GM13976 (cell line): ENCODE results near the gene MVB12A.
A peak's percentile ranks its signal among the peaks of the same experiment; 100 is the strongest.

ENCODE experiments used
- DNase-seq: peaks from one replicate; pipeline ENCODE4 v3.0.0; 2012; ENCODE audit warnings: low spot score
- in situ Hi-C: fragments of 300-500 bp; cut with MboI; formaldehyde crosslinking; loops from one replicate; pipeline ENCODE4 v1.12.0; 2022; ENCODE audit warnings: low sequenced_read_pairs, mixed read lengths, inconsistent platforms; ENCODE audit not compliant: unreplicated experiment
- TF ChIP-seq, protein P1 (sequence below): IDR thresholded peaks from 2 replicates; pipeline ENCODE4 v1.5.1; 2012; ENCODE audit warnings: borderline replicate concordance, mild to moderate bottlenecking; ENCODE audit not compliant: insufficient read depth; ENCODE audit errors: extremely low read depth, missing control alignments, control extremely low read depth

Gene MVB12A

DNA sequence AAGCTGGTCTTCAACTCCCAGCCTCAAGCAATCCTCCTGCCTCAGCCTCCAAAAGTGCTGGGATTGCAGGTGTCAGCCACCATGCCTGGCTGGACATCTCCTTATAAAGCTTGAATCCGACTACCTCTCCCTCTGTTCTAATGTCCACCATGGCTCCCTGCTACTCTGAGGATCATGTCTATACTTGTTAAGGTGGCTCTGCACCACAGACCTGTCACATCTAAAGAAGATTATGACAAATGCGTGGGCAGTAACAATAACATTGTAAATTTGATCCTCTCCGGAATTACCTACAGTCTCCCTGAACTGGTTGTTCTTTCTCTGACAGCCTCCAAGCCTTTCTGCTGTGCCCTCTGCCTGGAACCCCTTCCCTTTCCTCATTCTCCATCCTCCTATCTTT lies 39.1 kb downstream of the MVB12A start:
- TF ChIP-seq, protein P1, sequence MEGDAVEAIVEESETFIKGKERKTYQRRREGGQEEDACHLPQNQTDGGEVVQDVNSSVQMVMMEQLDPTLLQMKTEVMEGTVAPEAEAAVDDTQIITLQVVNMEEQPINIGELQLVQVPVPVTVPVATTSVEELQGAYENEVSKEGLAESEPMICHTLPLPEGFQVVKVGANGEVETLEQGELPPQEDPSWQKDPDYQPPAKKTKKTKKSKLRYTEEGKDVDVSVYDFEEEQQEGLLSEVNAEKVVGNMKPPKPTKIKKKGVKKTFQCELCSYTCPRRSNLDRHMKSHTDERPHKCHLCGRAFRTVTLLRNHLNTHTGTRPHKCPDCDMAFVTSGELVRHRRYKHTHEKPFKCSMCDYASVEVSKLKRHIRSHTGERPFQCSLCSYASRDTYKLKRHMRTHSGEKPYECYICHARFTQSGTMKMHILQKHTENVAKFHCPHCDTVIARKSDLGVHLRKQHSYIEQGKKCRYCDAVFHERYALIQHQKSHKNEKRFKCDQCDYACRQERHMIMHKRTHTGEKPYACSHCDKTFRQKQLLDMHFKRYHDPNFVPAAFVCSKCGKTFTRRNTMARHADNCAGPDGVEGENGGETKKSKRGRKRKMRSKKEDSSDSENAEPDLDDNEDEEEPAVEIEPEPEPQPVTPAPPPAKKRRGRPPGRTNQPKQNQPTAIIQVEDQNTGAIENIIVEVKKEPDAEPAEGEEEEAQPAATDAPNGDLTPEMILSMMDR: no peak
- DNase-seq: no peak
- in situ Hi-C loops: no loop called here

DNA sequence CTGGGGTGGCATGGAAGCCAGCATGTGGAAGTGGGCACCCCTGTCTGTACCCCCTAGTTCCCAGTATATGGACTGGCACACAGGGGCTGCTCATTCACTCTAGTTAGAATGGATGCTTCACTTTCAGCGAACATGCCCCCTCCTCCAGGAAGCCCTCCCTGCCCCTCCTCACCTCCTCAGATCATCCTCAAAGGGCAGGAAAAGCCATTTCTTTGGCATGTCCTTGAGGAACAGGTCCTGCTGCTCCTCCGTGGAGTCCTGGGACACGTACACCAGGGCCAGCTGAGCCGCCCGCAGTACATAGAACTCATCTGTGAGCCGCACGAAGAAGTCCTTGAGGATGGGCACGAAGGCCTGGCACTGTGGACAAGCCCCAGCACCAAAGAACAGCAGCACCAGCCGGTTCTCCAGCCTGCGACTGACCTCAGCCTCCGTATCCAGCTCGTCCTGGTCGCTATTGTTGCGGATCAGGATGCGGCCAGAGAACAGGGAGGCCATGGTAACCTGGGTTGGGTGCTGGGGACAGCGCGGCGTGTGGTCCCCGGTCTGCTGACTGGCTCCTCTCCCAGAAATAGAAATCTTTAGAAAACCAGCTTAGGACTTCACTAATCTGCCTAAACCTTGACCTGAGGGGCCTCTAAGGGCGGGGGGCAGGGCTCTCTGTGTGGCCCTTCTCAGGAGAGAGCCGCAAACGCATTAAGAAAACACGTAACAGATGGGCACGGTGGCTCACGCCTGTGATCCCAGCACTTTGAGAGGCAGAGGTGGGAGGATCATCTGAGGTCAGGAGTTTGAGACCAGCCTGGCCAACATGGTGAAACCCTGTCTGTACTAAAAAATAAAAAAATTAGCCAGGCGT lies 40.8 kb downstream of the MVB12A start, which contains the start of gene NXNL1:
TSS of gene NXNL1 (minus strand) at position 555 of the 859 bp plus-strand sequence. CDS start at position 498, 57 bp downstream.
- DNase-seq: no peak
- TF ChIP-seq, protein P1: no peak
- in situ Hi-C loops: no loop called here

DNA sequence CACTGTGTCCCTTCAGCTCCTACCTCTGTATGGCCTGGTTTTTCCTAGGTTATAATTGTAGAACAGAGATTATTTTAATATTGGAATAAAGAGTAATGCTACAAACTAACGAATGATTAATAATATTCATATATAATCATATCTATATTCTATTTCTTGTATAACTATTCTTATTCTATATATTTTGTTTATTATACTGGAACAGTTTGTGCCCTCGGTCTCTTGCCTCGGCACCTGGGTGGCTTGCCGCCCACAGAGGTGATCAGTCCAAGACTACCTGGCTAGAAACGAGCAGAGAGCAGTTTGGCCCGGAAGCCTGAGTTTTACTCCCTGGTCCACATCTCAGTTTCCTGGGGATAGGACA lies 46.6 kb downstream of the MVB12A start:
- TF ChIP-seq, protein P1: peak; percentile 10
- DNase-seq: no peak
- in situ Hi-C loops: no loop called here

DNA sequence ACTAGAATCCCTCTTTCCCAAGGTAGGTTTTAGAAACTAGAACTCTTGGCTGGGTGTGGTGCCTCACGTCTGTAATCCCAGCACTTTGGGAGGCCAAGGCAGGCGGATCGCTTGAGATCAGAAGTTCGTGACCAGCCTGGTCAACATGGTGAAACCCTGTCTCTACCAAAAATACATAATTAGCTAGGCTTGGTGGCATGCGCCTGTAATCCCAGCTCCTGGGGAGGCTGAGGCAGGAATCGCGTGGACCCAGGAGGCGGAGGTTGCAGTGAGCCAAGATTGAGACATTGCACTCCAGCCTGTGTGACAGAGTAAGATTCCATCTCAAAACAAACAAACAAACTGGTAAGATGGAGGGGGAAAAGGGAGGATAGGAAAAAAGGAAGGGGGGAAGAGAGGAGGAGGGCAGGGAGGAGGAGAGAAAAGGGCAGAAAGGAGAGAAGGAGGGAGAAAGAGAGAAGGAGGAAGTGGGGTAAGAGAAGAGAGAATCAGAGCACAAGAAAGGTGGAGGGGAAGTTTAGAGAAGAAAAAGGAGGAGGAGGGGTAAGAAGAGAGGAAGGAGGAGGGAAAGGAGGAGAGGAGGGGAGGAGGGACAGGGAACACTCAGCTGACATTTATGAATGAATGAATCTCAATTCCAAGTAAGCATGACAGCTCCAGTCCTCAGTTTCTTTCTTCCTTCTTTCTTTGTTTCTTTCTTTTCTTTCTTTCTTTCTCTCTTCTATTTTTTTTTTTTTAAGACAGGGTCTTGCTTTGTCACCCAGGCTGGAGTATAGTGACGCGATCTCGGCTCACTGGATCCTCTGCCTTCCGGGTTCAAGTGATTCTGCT lies 47.8 kb downstream of the MVB12A start:
- in situ Hi-C loops: no loop called here
- TF ChIP-seq, protein P1: no peak
- no peak for DNase-seq

DNA sequence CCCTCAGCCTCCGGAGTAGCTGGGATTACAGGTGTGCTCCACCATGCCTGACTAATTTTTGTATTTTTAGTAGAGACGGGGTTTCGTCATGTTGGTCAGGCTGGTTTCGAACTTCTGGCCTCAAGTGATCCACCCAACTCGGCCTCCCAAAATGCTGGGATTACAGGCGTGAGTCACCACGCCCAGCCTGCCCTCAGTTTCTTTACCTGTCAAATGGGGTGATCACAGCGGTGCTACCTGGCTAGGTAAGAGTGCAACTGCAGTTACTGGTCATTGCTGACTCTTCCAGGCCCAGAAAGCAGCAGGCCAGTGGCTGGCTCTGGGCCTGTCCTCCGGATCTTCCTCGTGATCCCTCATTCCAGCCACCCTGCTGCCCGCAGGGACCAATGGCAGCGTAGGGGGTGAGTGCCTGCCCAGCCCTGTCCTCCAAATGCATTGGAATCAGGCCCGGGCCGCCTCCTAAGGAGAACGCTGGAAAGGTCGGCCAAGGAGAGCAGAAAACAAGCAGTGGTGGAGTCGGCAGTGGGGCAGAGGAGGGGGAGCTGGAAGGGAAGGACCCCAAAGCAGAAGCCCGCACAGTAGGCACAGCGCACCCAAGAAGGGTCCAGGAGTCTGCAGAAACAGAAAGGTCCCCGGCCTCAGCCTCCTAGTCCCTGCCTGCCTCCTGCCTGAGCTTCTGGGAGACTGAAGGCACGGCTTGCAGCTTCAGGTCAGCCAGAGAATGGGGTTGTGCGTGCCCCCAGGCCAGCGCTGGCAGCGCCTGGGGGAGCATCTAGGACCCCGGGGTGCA lies 48.6 kb downstream of the MVB12A start:
- TF ChIP-seq, protein P1: no peak
- DNase-seq: no peak
- in situ Hi-C loops: no loop called here

DNA sequence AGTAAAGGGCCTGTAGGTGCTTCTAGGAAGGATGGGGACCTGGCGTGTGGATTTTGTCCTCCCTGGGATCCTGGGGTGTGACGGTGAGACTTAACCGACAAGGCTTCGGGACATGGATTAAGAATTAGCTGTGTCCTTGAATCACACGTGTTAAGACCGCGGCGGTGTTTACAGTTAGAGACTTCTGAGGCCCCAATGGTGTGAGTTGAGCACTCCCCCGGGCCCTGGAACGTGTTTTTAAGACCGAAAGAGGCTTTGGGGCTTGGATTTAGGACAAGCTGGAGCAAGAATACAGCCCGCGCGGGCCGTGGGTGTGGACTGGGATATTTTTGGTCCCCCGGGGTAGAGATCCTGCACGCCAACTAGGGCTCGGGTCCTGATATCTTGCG lies 49.2 kb downstream of the MVB12A start:
- no peak for DNase-seq
- in situ Hi-C loops: no loop called here
- TF ChIP-seq, protein P1: no peak
